ENCODE measurements around the gene ACAA1. TPM values are rescaled to one million over a fixed set of nuclear protein-coding genes. Genes with fewer than 3 reads are reported as not detected.

Gene ACAA1
- total and polyA plus RNA-seq, 9 of the 15 experiments (the other 6 are each of a cell fraction or from before 2014, with no cell fraction given) = 4.0 to 88.9 (median 57.2) TPM

GRCh38 chr3:38164643-38164951 is 27.7 kb upstream of the ACAA1 start (continued):
- TF ChIP-seq THAP7 (CRISPR knock-in tag; IDR thresholded peaks at IDR 0.05) = no peak
- no peak for TF ChIP-seq ZNF512 (tag; IDR thresholded peaks at IDR 0.05)
- TF ChIP-seq NFYB (IDR thresholded peaks at IDR 0.05; ENCODE audit: extremely low read depth, insufficient read length) = no peak
- TF ChIP-seq TAF9B (IDR thresholded peaks at IDR 0.05; ENCODE audit: partially characterized antibody) = peak; percentile 71
- TF ChIP-seq TAF15 (IDR thresholded peaks at IDR 0.05; ENCODE audit: low read depth, low read length) = no peak
- peak in 1 of 2 experiments; percentile 62; a peak in 2 of 4 replicates for TF ChIP-seq TEAD1 (CRISPR knock-in tag; IDR thresholded peaks at IDR 0.05)
- TF ChIP-seq TGIF2 (CRISPR knock-in tag; IDR thresholded peaks at IDR 0.05) = no peak
- TF ChIP-seq RBM17 (IDR thresholded peaks at IDR 0.05; ENCODE audit: borderline replicate concordance, low read depth, low read length) = no peak
- TF ChIP-seq NFE2 (IDR thresholded peaks at IDR 0.05; ENCODE audit: low read depth) = no peak
- no peak for TF ChIP-seq ZZZ3 (IDR thresholded peaks at IDR 0.05)
- TF ChIP-seq MCM5 (IDR thresholded peaks at IDR 0.05; ENCODE audit: low read depth) = no peak
- TF ChIP-seq COPS2 (conservative IDR thresholded peaks at IDR 0.05) = no peak
- TF ChIP-seq PTTG1 (tag; IDR thresholded peaks at IDR 0.05; ENCODE audit: low read depth) = no peak
- TF ChIP-seq MAZ (CRISPR knock-in tag; conservative IDR thresholded peaks at IDR 0.05 in 1 of 2, IDR thresholded peaks at IDR 0.05 in 1 of 2) = no peak; a peak in 1 of 4 replicates
- no peak for TF ChIP-seq XRCC3 (IDR thresholded peaks at IDR 0.05)
- TF ChIP-seq ZNF696 (CRISPR knock-in tag; conservative IDR thresholded peaks at IDR 0.05) = no peak
- TF ChIP-seq ZNF133 (CRISPR knock-in tag; IDR thresholded peaks at IDR 0.05) = no peak
- TF ChIP-seq ARID3B (CRISPR knock-in tag; IDR thresholded peaks at IDR 0.05; ENCODE audit: borderline replicate concordance) = no peak
- no peak for TF ChIP-seq NCOA1 (IDR thresholded peaks at IDR 0.05; ENCODE audit: low read depth)
- TF ChIP-seq ZSCAN29 (IDR thresholded peaks at IDR 0.05) = no peak
- no peak for TF ChIP-seq CREB1 (IDR thresholded peaks at IDR 0.05)
- TF ChIP-seq CREB1 (CRISPR knock-in tag; IDR thresholded peaks at IDR 0.05) = no peak
- 0 out of 2 replicates have a peak, but pooled peaks have one; percentile 18 for TF ChIP-seq GATAD2B (IDR thresholded peaks at IDR 0.05; ENCODE audit: borderline replicate concordance)
- TF ChIP-seq CCAR2 (IDR thresholded peaks at IDR 0.05; ENCODE audit: low read depth, low read length) = no peak
- peak; percentile 77 for TF ChIP-seq HINFP (tag; conservative IDR thresholded peaks at IDR 0.05; ENCODE audit: low read depth)
- no peak; the same call in 1 of the 2 replicates for TF ChIP-seq TAL1 (IDR thresholded peaks at IDR 0.05)
- TF ChIP-seq PHB2 (IDR thresholded peaks at IDR 0.05; ENCODE audit: low read depth) = no peak
- TF ChIP-seq ILF3 (IDR thresholded peaks at IDR 0.05; ENCODE audit: borderline replicate concordance) = no peak

Measured in K562 (cell line).